Measurements from ENCODE around the gene ATP13A2.

The ATP13A2 gene, protein sequence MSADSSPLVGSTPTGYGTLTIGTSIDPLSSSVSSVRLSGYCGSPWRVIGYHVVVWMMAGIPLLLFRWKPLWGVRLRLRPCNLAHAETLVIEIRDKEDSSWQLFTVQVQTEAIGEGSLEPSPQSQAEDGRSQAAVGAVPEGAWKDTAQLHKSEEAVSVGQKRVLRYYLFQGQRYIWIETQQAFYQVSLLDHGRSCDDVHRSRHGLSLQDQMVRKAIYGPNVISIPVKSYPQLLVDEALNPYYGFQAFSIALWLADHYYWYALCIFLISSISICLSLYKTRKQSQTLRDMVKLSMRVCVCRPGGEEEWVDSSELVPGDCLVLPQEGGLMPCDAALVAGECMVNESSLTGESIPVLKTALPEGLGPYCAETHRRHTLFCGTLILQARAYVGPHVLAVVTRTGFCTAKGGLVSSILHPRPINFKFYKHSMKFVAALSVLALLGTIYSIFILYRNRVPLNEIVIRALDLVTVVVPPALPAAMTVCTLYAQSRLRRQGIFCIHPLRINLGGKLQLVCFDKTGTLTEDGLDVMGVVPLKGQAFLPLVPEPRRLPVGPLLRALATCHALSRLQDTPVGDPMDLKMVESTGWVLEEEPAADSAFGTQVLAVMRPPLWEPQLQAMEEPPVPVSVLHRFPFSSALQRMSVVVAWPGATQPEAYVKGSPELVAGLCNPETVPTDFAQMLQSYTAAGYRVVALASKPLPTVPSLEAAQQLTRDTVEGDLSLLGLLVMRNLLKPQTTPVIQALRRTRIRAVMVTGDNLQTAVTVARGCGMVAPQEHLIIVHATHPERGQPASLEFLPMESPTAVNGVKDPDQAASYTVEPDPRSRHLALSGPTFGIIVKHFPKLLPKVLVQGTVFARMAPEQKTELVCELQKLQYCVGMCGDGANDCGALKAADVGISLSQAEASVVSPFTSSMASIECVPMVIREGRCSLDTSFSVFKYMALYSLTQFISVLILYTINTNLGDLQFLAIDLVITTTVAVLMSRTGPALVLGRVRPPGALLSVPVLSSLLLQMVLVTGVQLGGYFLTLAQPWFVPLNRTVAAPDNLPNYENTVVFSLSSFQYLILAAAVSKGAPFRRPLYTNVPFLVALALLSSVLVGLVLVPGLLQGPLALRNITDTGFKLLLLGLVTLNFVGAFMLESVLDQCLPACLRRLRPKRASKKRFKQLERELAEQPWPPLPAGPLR

DNA sequence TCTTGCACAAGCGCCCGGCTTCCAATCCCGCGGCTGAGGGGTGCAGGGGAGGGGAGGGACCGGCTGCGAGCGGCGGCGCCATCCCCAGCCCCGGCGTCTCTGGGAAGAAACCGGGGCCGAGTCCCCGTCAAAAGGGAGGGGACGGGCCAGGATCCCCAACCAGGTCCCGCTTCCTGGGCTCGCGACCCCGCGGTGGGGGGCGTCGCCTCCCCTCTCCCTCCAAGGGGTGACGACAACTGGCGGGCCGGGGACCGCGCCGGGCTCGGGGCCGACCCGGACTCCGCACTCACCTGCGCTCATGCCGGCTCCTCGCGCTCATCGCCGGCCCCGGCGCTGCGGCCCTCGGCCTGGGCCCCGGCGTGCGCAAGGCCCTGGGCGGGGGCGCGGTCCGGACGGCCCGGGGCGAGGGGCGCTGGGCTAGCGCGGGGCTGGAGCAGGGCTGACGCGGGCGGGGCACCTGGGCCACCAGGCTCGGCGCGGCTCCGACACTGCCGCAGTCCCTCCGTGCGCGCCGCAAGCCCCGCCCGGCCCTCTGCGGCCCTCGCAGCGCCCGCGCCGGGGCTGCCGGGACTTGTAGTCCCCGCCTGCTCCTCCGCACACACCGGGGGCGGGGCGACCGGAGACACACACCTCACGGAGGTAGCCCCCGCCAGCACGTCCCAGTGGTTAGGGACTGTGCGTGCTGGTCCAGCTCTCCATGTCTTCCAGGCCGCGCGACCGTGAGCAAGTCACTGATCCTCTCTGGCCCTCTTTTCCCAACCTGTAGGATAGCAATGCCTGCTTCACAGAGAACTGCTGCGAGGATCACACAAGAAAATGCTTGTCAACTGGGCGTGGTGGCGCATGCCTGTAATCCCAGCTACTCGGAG lies at the start of gene ATP13A2:
Gene ATP13A2 (minus strand): TSS at position 490 of the 869 bp plus-strand sequence. CDS start 190 bp downstream, at position 300.
- DNase-seq = peak; percentile 28

DNA sequence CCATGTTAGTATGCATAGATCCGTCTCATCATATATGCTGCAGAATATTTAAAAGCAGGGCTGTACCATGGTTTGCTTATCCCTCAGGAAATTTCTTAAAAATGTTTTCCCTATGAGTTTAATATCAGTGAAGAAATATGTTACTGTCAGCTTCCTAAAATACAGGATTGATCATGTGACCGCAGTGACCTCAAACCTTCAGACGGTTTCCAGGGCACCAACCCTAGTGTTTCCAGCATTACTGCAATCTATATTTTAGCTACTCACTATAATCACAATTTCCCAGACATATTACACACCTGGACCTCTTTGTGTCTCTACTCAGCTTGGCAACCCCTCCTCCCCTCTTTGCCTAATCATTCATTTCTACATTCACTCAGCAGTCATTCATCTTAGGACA lies 49.8 kb upstream of the ATP13A2 start:
- DNase-seq = no peak

DNA sequence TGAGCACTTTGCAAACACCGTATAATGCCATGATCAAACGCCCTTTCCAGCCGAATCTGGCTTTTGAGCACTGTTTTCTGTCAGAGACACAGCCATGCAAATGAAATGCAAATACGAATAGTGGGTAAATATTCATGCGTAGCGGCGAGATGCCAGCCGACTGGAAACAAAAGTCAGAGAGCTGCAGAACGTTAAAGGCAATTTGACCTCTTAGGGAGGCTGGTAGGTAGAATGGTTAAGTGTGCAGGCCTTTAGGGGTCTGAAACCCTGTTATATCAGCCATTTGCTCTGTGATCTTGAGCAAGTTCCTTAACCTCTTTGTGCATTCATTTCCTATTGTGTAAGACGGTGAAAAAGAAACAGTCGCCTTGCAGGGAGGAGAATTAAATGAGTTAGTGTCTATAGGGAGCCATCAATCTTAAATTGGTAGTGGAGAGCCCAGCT lies 48.6 kb upstream of the ATP13A2 start:
- peak; percentile 92 for DNase-seq

DNA sequence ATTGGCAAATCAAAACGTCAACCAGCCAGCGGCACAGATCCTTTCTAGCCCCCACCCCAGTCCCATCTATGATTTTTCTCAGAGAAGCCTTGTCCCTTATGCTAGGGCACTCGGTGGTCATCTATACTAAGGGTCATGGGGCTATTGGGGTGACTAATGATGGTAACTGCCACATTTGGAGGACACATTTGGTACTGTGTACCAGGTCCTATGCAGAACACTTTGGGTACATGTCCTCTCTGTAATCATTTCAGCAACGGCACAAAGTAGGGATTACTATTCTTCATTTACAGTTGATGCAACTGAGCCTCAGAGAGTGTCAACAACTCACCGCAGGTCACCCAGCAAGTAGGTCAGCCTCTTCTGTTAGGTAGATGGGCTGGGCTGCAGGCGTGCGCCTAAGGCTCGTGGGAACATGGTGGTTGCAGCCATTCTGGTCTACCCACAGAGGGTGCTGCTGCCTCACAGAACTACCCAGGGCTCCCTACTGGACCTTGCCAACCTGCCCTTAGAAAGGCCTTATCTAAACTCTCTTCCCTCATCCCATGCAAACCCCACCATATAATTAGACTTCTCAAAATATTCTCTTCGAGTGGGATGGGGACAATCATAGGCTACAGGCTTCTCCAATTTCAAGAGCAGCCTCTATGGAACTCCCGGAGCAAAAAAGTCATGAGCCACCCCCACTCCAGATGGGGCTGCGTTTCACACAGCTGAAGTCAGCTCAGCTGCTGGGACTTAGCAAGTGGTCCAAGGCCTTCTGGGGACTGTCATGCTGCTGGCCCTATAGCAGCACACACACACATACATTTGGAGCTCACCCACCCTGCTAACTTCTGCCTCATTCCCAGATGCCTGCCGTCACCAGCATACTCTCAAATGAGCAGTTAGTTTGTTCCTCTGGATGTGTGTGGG lies 47.9 kb upstream of the ATP13A2 start:
- DNase-seq = peak; percentile 84

DNA sequence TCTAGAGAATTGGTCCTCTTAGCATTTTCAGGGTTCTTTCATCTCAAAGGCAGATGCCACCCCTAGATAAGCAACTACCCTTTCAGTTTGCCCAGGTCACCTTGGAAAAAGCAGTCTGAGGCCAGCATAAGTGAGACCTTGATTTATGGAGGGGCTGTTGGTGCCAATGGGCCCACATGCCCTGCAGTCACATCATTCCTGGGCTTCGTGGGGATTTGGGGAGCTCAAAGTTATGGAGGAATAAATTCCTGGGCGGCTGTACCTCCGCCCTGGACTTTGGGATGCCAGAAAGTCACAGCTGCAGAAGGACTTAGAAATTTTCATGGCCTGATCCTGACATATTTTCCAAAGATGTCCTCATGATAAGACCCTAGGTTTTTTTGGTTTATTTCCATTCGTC lies 44.8 kb upstream of the ATP13A2 start:
- no peak for DNase-seq

DNA sequence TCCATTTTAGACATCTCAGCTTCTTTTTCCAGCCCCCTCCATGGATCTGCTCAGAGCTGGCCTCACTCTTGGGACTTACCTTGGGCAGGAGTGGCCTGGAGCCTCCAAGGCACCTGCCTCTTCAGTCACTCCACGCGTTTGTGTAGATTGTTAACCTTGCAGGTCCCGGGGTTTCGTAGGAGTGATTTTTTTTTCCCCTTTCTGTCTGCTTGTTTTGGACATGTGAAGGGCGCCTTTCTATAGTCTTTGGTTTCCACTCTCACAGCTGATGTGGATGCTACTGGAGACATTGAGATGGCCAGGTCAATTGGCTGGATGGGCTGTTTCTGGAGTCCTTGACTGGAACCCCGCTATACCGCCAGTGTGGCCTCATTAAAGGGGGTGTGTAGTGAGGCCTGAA lies 44.1 kb upstream of the ATP13A2 start:
- DNase-seq = no peak

DNA sequence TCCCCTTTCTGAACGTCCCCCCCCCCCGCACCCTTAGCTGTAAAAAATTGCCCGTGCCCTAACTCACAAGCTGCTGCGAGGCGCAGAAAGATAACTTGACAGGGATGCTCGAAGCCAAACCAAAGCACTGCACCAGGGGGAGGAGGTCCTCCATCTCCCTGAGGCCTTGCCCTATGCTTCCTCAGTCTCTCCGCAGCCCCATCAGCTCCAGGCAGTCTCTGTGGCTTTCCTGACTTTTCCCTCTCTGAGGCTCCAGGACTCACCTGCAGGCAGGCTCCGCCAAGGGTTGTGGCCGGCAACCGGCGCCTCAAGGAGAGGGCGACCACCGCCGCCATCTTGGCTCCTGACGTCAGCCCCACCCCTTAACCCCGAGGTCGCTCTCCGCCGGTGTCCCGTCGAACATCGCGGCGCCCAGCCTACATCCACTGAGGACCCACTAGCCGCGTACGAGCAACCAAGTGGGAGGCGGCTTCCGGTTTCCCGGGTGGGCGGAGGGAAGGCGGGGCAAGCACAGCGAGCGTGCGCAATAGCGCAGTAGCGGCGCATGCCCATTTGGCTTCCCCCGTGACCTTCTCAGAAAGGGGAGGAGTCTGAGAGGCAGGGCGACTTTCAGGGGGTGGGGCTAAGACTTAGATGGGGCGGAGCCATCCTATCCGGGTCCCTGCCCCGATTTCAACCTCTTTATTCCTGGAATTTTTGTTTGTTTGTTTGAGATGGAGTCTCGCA lies 42.1 kb upstream of the ATP13A2 start, which contains the start of gene SDHB:
Gene SDHB (minus strand): TSS at position 348 of the 726 bp plus-strand sequence. CDS start 13 bp downstream, at position 335.
- peak; percentile 83 for DNase-seq

DNA sequence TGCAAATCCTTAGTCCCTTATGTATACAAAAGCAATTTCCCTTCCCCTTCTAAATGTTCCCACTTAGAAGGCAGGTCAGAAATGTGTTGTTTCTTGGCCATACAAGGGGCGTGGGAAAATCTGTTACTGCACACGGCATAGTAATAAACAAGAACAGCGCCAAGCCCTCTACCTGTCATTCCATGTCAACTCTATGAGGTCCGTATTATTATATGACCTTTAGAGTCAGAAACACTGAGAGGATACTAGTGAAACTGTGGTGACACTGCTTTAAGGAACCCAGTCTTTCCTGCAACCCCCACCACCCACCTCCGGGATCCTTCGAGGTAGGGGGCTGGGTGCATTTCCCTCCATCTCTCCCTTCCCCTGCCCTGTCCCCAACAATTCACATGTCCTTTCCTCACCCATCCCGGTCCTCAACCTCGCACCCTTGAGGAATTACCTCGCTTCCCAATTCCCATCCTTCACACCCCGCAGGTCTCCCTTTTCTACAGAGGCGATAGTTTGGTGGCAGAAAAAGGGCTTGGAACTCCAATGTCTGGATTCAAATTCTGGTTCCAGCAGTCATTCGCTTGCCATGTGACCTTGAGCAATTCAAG lies 41.5 kb upstream of the ATP13A2 start:
- DNase-seq = no peak

DNA sequence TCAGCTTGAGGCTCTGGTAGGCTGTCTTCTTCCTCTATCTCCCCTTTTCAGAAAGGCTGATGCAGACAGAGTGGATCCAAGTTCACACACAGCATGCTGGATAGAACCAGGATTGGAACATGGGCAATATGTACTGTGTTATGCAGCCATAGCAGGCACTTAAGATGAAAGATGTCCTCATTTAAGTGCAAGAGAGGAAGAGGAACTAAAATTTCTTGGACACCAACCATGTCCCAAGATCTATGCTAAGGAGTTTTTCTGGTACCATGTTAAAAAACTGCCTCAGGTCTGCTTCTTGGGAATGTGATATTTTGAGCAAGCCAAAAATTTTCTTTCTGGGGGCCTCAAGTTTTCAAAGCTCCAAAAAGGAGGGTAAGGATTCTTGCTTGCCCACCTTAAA lies 40.9 kb upstream of the ATP13A2 start:
- DNase-seq = no peak

DNA sequence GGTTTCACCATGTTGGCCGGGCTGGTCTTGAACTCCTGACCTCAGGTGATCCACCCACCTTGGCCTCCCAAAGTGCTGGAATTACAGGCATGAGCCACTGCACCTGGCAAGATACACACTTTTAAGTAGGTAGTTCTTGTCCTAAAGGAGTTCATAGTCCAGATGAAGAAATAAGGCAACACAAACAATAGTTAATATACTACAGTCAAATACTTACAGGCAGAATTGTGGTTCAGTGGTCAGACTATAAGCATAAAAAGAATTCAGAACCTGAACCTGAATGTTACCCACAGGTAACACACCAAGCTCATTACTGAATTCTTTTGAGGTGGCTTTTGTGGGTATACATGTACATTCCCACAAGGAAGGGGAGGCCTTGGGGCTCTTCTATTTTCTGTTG lies 40.3 kb upstream of the ATP13A2 start:
- no peak for DNase-seq

DNA sequence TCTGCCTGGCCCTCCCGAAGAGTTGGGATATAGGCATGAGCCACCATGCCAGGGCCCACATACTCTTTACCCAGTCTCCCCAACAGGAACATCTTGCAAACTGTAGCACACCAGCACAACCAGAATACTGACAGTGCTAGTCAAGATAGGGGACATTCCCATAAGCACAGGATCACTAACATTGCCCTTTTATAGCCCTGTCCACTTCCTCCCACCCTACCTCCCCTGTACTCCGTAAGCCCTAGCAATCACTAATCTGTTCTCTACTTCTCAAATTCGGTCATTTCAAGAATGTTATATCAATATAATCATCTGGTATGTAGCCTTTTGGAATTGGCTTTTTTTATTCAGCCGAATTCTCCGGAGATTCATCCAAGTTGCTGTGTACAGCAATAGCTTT lies 36.2 kb upstream of the ATP13A2 start:
- no peak for DNase-seq

DNA sequence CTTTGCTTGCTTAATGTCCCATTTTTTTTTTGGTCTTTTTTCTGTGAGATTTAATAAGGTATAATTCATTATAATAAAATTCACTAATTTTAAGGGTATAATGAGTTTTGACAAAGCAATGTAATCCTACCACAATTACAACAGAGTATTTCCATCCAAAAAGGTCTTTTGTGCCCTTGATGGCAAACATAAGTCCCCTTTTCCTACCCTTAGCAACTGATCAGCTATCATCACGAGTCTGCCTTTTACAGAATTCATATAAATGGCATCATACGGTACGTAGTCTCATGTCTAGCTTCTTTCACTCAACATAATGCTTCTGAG lies 34.6 kb upstream of the ATP13A2 start:
- no peak for DNase-seq

DNA sequence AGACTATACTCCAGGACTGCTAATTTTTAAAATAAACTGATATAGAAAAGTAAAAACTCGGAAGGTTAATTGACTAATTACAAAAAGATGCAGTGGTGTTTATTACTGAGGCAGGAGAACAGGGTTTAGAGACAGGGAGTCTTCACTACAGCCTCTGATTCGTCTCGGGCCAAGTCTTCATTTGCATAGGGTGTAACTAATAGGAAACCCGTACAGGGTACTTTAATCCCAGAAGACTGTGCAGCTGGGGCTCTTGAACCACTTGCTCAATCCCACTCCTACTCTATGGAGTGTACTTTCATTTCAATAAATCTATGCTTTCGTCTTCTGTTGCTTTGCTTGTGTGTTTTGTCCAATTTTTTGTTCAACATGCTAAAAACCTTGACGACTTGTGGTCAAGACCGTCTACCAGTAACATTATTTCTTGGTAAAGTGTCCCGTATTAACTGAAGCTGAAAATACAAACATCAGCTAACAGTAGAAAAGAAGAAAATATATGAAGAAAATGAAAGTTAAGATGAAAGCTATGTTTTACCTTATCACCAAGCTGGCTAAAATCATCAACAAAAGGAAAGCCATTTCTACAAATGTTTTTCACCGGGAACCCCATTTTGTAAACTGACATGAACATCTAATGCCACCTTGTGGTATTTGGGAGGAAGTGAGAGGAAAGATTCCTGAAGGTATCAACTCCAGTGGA lies 34.1 kb upstream of the ATP13A2 start:
- peak; percentile 24 for DNase-seq

DNA sequence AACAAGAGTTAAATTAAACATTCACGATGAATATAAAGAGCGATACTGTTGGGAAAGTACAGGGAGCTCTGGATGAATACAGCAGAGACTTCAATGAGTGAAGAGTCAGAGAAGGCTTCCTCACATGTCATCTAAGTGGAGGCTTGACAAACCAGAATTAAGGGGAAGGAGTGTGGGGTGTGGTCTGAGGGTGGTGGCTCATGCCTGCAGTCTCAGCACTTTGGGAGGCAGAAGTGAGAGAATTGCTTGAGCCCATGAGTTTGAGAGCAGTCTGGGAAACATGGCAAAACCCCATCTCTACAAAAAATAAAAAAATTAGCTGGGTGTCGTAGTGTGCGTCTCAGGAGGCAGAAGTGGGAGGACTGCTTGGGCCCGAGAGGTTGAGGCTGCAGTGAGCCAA lies 33.4 kb upstream of the ATP13A2 start:
- DNase-seq = no peak

DNA sequence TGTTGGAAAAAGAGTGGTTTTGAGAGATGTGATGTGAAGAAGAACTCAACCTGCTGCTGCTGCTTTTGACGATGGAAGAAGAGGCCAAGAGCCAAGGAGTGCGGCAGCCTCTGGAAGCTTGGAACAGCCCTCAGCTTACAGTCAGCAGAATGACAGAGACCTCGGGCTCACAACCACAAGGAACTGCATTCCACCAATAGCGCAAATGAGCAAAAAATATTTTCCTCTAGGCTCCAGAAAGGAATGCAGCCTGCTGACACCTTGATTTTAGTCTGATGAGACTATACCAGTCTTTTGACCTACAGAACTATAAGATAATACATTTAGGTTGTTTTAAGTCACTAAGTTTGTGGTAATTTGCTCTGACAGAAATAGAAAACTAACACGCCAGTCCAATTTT lies 31.9 kb upstream of the ATP13A2 start:
- DNase-seq = no peak

DNA sequence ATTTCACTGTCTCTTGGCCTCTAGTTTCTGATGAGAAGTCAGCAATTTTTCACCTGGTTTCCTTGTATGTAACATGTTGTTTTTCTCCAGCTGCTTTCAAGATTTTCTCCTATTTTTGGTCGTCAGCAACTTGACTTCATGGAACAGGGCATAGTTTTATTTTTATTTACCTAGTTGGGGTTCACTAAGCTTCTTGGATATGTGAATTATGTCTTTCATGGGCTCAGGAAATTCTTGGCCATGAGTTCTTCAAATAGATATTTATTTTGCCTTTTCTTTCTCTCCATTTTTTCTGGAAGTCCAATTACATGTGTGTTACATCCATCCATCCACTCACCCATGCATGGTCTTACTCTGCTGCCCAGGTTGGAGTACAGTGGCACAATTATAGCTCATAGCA lies 28.4 kb upstream of the ATP13A2 start:
- DNase-seq = no peak

DNA sequence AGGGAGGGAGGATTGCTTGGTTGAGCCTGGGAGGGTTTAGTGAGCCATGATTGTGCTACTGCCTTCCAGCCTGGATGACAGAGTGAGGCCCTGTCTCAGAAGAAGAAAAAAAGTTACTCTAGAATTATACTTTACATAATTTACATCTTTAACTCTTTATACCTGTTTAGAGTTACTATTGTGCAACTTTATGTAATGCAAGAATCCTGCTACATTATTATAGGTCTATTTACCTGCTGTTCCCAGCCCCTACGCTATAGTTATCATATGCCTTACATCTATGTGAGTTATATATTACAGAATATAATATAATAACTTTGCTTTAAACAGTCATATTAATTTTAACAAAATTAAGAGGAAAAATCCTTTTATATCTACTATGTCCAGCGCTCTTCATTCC lies 27.8 kb upstream of the ATP13A2 start:
- DNase-seq = no peak

DNA sequence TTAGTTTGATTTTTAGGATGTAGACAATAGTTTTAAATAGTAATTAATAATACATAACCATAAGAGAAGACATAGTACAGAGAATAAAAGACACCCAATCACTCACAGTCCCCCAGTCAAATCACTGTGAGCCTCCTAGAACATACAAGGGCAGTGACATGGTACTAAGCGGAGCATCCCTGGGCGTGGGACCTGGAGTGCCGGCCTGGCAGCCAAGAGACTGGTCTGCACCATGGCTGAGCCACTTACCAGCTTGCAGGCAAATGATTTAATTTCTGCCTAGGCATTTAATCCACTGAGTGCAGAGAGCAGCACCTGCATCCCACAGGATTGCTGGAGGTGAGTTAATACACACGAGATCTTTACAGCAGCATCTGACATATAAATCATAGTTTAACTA lies 21.8 kb upstream of the ATP13A2 start:
- no peak for DNase-seq

DNA sequence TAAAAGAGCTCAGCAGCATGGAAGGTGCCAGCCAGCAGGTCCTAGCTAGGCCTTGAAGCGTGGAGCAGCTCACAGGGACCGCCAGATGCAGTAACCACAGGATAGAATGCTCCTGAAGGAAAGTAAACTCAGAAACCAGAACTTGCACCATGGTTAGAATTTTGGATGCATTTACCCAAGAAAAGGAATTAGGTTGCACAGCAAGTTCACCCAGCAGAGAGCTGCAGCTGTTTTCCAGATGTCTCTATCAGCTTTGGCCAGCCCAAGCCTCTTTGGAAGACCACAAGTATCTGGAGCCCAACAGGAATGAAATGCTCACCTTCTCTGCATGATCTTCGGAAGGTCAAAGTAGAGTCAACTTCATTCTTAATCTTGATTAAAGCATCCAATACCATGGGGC lies 21.0 kb upstream of the ATP13A2 start:
- no peak for DNase-seq
